Nephron (organoid): ENCODE data around the gene UBL7.

Experiments used
- H3K27ac Mint-ChIP-seq, 3 experiments: 2 replicates each; pipeline ENCODE4 v1.8.0; 2020; ENCODE audit warnings: mixed read lengths in 3 of 3, mild to moderate bottlenecking in 2 of 3, moderate library complexity in 1 of 3
- H3K27me3 Mint-ChIP-seq: 2 replicates; pipeline ENCODE4 v1.8.0; 2021; ENCODE audit warnings: low read depth, mild to moderate bottlenecking, moderate library complexity, mixed read lengths
- H3K36me3 Mint-ChIP-seq: 2 replicates; pipeline ENCODE4 v1.8.0; 2020; ENCODE audit warnings: low read depth, mixed read lengths
- H3K4me1 Mint-ChIP-seq: 2 replicates; pipeline ENCODE4 v1.8.0; 2020; ENCODE audit warnings: mixed read lengths
- H3K4me3 Mint-ChIP-seq, 3 experiments: 2 replicates each; pipeline ENCODE4 v1.8.0; 2020; ENCODE audit warnings: mild to moderate bottlenecking in 3 of 3, mixed read lengths in 3 of 3, moderate library complexity in 2 of 3
- H3K9me3 Mint-ChIP-seq: 2 replicates; pipeline ENCODE4 v1.8.0; 2020; ENCODE audit warnings: mixed read lengths
- TF ChIP-seq, protein P1 (sequence below), 3 experiments: fragments of 200-600 bp; sonication (generic); IDR thresholded peaks; one replicate each; pipeline ENCODE4 v1.5.0; 2021; ENCODE audit warnings: antibody characterized with exemption in 3 of 3; ENCODE audit not compliant: unreplicated experiment in 3 of 3

The UBL7 gene

DNA sequence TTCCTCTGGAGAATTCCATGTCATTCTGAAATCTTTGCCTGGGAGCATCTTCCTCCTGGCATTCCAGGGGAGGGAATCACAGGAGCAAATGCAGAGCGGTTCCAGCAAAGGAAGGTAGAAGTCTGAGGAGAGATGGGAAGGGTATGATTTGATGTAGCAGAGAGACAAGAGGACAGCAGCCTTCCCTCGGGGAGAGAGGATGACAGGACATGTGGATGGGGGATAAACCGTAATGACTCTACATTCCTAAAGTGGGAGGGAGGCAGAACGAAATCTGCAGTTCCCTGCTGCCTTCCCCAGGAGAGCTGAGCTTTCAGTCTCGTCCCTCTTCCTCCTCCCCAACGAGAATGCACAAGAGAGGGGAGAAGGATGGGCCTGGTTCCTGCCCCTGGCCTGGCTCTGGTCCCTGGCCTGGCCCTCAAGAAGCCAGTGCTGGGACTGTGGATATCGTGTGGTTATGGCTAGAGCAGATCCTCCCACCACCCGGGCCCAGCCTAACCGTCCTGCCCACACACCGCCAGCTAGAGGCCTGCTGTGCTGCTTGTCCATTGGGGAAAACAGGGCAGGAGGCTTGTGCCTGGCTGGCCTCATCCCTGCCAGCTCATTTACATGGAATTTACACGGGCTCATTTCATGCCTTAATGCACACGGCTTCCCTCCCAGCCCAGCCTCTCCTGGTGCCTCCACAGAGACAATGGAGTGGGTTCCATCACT lies 53.8 kb downstream of the UBL7 start:
- TF ChIP-seq, protein P1, sequence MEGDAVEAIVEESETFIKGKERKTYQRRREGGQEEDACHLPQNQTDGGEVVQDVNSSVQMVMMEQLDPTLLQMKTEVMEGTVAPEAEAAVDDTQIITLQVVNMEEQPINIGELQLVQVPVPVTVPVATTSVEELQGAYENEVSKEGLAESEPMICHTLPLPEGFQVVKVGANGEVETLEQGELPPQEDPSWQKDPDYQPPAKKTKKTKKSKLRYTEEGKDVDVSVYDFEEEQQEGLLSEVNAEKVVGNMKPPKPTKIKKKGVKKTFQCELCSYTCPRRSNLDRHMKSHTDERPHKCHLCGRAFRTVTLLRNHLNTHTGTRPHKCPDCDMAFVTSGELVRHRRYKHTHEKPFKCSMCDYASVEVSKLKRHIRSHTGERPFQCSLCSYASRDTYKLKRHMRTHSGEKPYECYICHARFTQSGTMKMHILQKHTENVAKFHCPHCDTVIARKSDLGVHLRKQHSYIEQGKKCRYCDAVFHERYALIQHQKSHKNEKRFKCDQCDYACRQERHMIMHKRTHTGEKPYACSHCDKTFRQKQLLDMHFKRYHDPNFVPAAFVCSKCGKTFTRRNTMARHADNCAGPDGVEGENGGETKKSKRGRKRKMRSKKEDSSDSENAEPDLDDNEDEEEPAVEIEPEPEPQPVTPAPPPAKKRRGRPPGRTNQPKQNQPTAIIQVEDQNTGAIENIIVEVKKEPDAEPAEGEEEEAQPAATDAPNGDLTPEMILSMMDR (IDR thresholded peaks at IDR 0.05; ENCODE audit: unreplicated experiment in 3 of 3) = no peak
- H3K36me3 Mint-ChIP-seq = no peaks in the 10 kb centered on the region
- H3K4me3 Mint-ChIP-seq = peak overlapping the region in 2 of 3 experiments; percentile 1 to 26
- H3K9me3 Mint-ChIP-seq = no peaks in the 10 kb centered on the region
- peaks cover 55% of the 10 kb centered on the region for H3K4me1 Mint-ChIP-seq
- peak overlapping the region; percentile 79 to 94 (median 91) for H3K27ac Mint-ChIP-seq
- peaks cover 4% of the 10 kb centered on the region for H3K27me3 Mint-ChIP-seq

DNA sequence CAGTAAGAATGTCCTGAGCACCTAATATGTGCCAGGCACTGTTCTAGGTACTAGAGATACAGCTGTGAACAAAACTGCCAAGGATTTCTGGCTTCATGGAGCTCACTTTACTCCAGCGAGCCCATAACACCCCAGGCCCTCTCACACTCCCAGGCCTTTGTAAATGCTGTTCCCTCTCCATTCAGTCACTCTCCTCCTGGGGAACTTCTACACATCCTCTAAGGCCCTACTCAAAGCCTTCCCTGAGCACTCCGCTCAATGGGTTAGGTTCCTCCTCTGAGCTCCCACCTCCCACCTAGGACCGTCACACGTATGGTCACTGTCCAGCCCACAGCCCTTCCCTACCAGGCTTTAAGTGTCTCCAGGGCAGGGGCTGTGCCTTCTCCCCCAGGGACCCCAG lies 54.4 kb downstream of the UBL7 start:
- TF ChIP-seq, protein P1 (IDR thresholded peaks at IDR 0.05; ENCODE audit: unreplicated experiment in 3 of 3) = no peak
- H3K9me3 Mint-ChIP-seq = no peaks in the 10 kb centered on the region
- H3K4me1 Mint-ChIP-seq = peaks cover 62% of the 10 kb centered on the region
- H3K36me3 Mint-ChIP-seq = no peaks in the 10 kb centered on the region
- peak overlapping the region; percentile 79 to 94 (median 91) for H3K27ac Mint-ChIP-seq
- no peak overlapping the region for H3K4me3 Mint-ChIP-seq
- peaks cover 4% of the 10 kb centered on the region for H3K27me3 Mint-ChIP-seq

DNA sequence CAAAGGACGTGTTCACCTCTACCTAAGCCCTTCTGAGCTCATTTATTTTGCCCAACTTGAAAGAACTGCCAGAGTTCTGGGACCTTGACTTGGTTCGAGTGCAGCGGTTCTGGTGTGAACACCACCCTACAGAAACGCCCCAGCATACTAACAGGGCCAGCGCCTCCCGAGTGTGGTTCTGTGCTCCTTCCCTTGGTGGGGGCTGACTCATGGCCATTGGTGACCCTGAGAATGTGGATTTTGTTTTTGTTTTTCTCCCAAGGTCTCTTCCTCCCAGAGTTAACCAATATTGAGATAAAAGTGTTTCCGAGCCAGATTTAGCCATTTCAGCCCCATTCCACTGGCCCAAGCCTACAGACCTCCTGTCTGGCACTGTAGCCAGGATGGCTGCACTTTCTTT lies 55.1 kb downstream of the UBL7 start:
- TF ChIP-seq, protein P1 (IDR thresholded peaks at IDR 0.05; ENCODE audit: unreplicated experiment in 3 of 3) = no peak
- Mint-ChIP-seq H3K4me3 (no peak overlapping the region), H3K27me3 (peaks cover 4% of the 10 kb centered on the region), H3K36me3 (no peaks in the 10 kb centered on the region), H3K9me3 (no peaks in the 10 kb centered on the region), H3K27ac (peak overlapping the region; percentile 79 to 94 (median 91)), H3K4me1 (peaks cover 66% of the 10 kb centered on the region)

DNA sequence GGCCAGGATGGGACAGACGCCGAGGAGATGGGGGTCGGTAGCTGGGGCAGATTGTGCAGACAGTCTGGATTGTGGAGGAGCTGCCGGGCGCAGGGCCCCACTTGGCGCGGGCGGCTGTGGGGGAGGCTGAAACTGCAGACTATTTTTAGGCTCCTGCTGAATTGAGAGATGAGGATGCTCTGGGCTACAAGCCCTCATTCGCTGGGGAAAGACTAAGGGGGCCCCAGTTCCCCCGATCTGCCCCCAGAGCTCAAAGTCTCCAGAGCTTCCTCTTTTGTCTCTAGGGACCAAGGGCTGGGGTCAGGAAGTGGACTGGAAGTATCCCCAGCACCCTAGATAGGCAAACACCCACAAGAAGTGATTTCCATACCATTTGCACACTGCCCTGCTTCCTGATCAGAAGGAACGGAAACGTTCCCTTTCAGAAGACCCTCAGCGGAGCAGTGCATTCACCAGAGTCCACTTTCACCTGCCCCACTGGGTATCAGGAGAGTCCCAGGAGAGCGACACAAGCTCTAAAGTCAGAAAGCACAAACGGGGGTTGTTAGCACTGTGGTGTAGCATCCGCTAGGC lies 56.9 kb downstream of the UBL7 start:
- Mint-ChIP-seq H3K27ac (peak overlapping the region; percentile 92 to 96 (median 93)), H3K4me1 (peaks cover 72% of the 10 kb centered on the region), H3K36me3 (no peaks in the 10 kb centered on the region), H3K4me3 (peak overlapping the region; percentile 17 to 64 (median 63)), H3K27me3 (peaks cover 4% of the 10 kb centered on the region), H3K9me3 (no peaks in the 10 kb centered on the region)
- TF ChIP-seq, protein P1 (IDR thresholded peaks at IDR 0.05; ENCODE audit: unreplicated experiment in 3 of 3) = no peak

DNA sequence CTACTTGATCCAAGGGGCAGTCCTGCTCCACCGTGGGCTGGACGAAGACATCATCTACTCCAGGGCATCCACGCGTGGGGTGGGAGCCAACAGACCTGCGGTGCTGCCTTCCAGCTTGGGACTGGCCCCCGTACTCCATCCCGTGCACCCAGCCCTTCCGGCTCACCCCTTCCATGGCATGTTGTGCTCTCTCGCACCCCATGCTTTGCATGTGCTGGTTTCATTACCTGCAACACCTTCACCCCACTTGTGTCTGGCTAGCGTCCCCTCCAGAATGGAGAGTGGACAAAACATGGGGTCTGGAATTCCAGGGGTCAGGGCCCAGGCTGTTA lies 57.4 kb downstream of the UBL7 start:
- Mint-ChIP-seq H3K4me3 (peak overlapping the region; percentile 17 to 64 (median 63)), H3K36me3 (no peaks in the 10 kb centered on the region), H3K9me3 (no peaks in the 10 kb centered on the region), H3K4me1 (peaks cover 73% of the 10 kb centered on the region), H3K27me3 (peaks cover 4% of the 10 kb centered on the region), H3K27ac (peak overlapping the region; percentile 92 to 96 (median 93))
- TF ChIP-seq, protein P1 (IDR thresholded peaks at IDR 0.05; ENCODE audit: unreplicated experiment in 3 of 3) = no peak
